Measurements from ENCODE around the gene ICE1. TPM values are rescaled to one million over a fixed set of nuclear protein-coding genes. Genes with fewer than 3 reads are reported as not detected.
"Not testable (repeated sequence)": the region's sequence is repeated elsewhere in the genome, so short reads cannot be mapped to it uniquely, and the experiment has no call there.

ICE1 gene
- polyA plus RNA-seq, 2 of the 4 experiments (the other 2 are of a cell fraction) = 16.3 to 33.1 TPM

- H3K9me3 ChIP-seq = peaks cover 19% of the 10 kb centered on the region
- WGBS (ENCODE audit: missing lambda C conversion rate) = 84% methylated on average over 1 of the region's 1 CpG
- no peak for TF ChIP-seq ZFP36 (IDR thresholded peaks at IDR 0.05; ENCODE audit: borderline replicate concordance, partially characterized antibody)
- TF ChIP-seq, protein P1, sequence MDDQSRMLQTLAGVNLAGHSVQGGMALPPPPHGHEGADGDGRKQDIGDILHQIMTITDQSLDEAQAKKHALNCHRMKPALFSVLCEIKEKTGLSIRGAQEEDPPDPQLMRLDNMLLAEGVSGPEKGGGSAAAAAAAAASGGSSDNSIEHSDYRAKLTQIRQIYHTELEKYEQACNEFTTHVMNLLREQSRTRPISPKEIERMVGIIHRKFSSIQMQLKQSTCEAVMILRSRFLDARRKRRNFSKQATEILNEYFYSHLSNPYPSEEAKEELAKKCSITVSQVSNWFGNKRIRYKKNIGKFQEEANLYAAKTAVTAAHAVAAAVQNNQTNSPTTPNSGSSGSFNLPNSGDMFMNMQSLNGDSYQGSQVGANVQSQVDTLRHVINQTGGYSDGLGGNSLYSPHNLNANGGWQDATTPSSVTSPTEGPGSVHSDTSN (IDR thresholded peaks at IDR 0.05) = no peak
- TF ChIP-seq HOXB5 (CRISPR knock-in tag; IDR thresholded peaks at IDR 0.05) = no peak
- no peaks in the 10 kb centered on the region for H3K4me1 ChIP-seq
- CTCF ChIA-PET = interaction anchor here (0.9 to 1.7 kb wide), 4 partner anchors 11 to 265 kb away, joined by 3 to 8 read pairs (median 3); partner anchors contain the start of gene ADAMTS16
- ATAC-seq = no peak
- POLR2A ChIA-PET = no interaction called here
- no peak for DNase-seq (ENCODE audit: low read depth in 1 of 2, low spot score in 1 of 2)
- FAIRE-seq = no peak
- no peak overlapping the region for H3K4me3 ChIP-seq
- H3K27ac ChIP-seq = no peak overlapping the region
- H3K4me2 ChIP-seq = no peak overlapping the region
These were observed 17.0 kb upstream of the ICE1 start for GRCh38 chr5:5405441-5405840.

DNA sequence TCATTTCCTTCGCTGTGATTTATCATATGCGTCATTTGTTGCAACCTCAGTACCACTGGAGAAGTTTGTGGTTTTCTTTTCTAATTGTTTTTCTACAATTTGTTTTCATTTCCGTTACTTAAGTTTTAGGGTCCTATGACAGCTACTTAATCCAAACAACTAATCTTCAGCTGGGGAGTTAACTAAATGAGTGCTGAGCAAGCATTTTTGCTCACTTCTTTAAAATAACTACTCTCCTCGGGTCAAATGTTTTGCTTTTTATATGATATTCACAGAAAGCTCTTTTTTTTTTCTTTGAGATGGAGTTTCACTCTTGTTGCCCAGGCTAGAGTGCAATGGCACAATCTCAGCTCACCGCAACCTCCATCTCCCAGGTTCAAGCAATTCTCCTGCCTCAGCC lies 14.6 kb upstream of the ICE1 start:
- no peak for ATAC-seq
- H3K4me2 ChIP-seq = no peak overlapping the region
- TF ChIP-seq SMC3 (IDR thresholded peaks at IDR 0.05) (no peak), MAFK (IDR thresholded peaks at IDR 0.05; ENCODE audit: partially characterized antibody) (peak; percentile 91)
- 84% methylated on average over 5 of the region's 5 CpGs for WGBS (ENCODE audit: missing lambda C conversion rate)
- peaks cover 25% of the 10 kb centered on the region for H3K9me3 ChIP-seq
- no peak for DNase-seq (ENCODE audit: low read depth in 1 of 2, low spot score in 1 of 2)
- FAIRE-seq = no peak
- H3K4me1 ChIP-seq = no peaks in the 10 kb centered on the region
- ChIA-PET CTCF (interaction anchor here (0.7 to 2.6 kb wide), 3 partner anchors 11 to 540 kb away, joined by 3 to 17 read pairs (median 4); no protein-coding TSS in a partner anchor), POLR2A (no interaction called here)
- H3K27ac ChIP-seq = no peak overlapping the region
- H3K4me3 ChIP-seq = no peak overlapping the region

DNA sequence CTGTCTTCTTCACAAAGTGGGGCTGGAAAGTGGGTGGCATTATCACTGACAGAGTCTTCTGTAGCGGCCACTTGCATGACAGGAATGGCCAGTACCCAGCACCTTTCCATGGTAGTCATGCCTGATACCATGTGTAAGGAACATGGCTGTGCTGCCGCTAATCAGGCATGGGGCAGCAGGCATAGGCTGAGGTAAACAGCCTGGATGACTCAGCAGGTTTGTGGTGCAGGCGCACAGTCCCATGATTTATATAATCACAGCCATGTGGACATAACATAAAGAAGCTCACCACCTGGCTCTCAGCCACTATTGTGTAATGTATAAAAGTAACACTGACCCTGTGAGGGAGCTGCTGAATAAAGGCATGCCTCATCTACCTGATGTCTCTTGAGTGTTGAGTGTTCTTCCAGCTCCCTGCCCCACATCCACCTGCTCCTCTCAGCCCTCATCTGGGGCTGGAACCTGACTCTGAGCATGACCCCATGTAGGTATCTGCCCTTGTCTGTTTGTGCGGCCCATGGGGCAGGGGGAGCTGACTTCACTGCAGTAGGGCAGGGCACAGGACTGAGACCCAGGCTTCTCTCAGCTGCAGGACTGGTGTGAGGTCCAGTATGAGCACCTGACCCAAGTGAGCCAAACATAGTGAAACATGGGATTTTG lies 13.2 kb upstream of the ICE1 start:
- no peak for FAIRE-seq
- Histone ChIP-seq H3K9me3 (peaks cover 25% of the 10 kb centered on the region), H3K27ac (no peak overlapping the region), H3K4me2 (no peak overlapping the region), H3K4me1 (no peaks in the 10 kb centered on the region), H3K4me3 (no peak overlapping the region)
- ATAC-seq = no peak
- WGBS (ENCODE audit: missing lambda C conversion rate) = 77% methylated on average over 4 of the region's 4 CpGs
- CTCF ChIA-PET = interaction anchor here (1.2 to 2.6 kb wide), 3 partner anchors 10 to 541 kb away, joined by 3 to 17 read pairs (median 4); no protein-coding TSS in a partner anchor
- POLR2A ChIA-PET = no interaction called here
- peak in 1 of 2 experiments; percentile 47 for DNase-seq (ENCODE audit: low read depth in 1 of 2, low spot score in 1 of 2)
- no peak for TF ChIP-seq SMC3 (IDR thresholded peaks at IDR 0.05)
- TF ChIP-seq ZFP36 (IDR thresholded peaks at IDR 0.05; ENCODE audit: borderline replicate concordance, partially characterized antibody) = peak; percentile 19
- no peak for TF ChIP-seq EHMT2 (IDR thresholded peaks at IDR 0.05; ENCODE audit: low read depth)
- no peak for TF ChIP-seq HES2 (IDR thresholded peaks at IDR 0.05)
- TF ChIP-seq MAFK (IDR thresholded peaks at IDR 0.05; ENCODE audit: partially characterized antibody) = peak; percentile 64
- 0 out of 2 replicates have a peak, but pooled peaks have one; percentile 40 for TF ChIP-seq NFE2L2 (conservative IDR thresholded peaks at IDR 0.05; ENCODE audit: low read length)

DNA sequence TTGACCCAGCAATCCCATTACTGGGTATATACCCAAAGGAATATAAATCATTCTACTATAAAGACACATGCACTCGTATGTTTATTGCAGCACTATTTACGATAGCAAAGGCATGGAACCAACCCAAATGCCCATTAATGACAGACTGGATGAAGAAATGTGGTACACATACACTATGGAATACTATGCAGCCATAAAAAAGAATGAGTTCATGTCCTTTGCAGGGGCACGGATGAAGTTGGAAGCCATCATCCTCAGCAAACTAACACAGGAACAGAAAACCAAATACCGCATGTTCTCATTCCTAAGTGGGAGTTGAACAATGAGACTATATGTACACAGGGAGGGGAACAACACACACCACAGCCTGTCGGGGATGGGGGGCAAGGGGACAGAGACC lies 8.6 kb upstream of the ICE1 start:
- H3K4me3 ChIP-seq; FAIRE-seq; CTCF ChIA-PET; POLR2A ChIA-PET; H3K4me2 ChIP-seq; H3K4me1 ChIP-seq; DNase-seq (ENCODE audit: low read depth in 1 of 2, low spot score in 1 of 2); H3K27ac ChIP-seq; ATAC-seq: not testable (repeated sequence)
- 17% methylated on average over 5 of the region's 5 CpGs for WGBS (ENCODE audit: missing lambda C conversion rate)
- peaks cover 18% of the 10 kb centered on the region for H3K9me3 ChIP-seq

GRCh38 chr5:5414999-5415398 lies 7.5 kb upstream of the ICE1 start:
- H3K27ac ChIP-seq = no peak overlapping the region
- no peaks in the 10 kb centered on the region for H3K4me1 ChIP-seq
- no peak for ATAC-seq
- TF ChIP-seq SMC3 (IDR thresholded peaks at IDR 0.05) (no peak), CEBPB (IDR thresholded peaks at IDR 0.05) (no peak), HDAC2 (IDR thresholded peaks at IDR 0.05) (no peak), KDM5A (IDR thresholded peaks at IDR 0.05) (no peak)
- H3K4me3 ChIP-seq = no peak overlapping the region
- DNase-seq (ENCODE audit: low read depth in 1 of 2, low spot score in 1 of 2) = no peak
- 51% methylated on average over 5 of the region's 5 CpGs for WGBS (ENCODE audit: missing lambda C conversion rate)
- no peak overlapping the region for H3K4me2 ChIP-seq
- ChIA-PET CTCF (interaction anchor here (1.2 to 9.7 kb wide), 3 partner anchors 74 to 537 kb away, joined by 3 to 234 read pairs (median 3); no protein-coding TSS in a partner anchor), POLR2A (no interaction called here)
- H3K9me3 ChIP-seq = peaks cover 8% of the 10 kb centered on the region; the same call in 2 of the 3 replicates
- no peak for FAIRE-seq

Measured in A549 (cell line).